LNCAP (cell line): ENCODE data around the gene MAP3K4.

Experiments
- TF ChIP-seq, protein P1 (sequence below): fragments of 450-650 bp; IDR thresholded peaks from 2 replicates; pipeline ENCODE4 v1.5.1; 2017; ENCODE audit warnings: mild to moderate bottlenecking

MAP3K4 gene

DNA sequence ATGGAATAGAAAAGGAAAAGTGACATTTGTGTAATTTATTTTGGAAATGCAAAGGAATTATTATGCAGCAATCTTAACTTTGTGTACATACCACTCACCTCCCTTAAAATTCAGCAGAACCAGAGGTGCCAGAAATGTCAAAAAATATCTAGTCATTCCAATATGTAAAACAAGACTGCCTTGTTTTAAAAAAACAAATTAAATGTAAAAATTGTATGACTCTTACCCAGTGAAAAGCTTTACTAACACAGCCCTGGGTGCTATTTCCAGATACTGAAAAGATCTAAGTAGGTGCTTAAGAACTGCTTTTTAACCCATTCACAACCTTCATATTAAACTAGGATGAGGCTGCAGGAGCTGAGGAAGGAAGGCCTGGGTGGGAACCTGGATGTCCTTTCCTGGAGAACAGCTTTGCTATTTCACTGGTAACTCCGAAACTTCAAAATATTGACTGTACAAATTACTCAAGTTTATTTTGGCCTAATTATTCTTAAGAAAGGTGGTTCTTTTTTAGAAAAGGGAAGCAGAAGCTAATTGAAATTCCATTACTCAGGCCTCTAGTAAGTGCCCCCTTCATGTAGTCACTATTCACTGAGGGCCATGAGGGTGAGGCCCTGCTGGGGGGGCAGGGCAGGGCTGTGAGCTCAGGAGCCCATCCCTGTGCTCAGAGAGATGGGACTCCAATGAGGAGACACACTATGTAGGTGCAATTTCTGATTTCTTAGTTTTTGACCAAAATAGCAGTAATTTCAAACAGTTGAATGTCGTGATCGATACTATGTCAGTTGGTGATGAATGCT lies 139.6 kb downstream of the MAP3K4 start:
- TF ChIP-seq, protein P1, sequence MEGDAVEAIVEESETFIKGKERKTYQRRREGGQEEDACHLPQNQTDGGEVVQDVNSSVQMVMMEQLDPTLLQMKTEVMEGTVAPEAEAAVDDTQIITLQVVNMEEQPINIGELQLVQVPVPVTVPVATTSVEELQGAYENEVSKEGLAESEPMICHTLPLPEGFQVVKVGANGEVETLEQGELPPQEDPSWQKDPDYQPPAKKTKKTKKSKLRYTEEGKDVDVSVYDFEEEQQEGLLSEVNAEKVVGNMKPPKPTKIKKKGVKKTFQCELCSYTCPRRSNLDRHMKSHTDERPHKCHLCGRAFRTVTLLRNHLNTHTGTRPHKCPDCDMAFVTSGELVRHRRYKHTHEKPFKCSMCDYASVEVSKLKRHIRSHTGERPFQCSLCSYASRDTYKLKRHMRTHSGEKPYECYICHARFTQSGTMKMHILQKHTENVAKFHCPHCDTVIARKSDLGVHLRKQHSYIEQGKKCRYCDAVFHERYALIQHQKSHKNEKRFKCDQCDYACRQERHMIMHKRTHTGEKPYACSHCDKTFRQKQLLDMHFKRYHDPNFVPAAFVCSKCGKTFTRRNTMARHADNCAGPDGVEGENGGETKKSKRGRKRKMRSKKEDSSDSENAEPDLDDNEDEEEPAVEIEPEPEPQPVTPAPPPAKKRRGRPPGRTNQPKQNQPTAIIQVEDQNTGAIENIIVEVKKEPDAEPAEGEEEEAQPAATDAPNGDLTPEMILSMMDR: no peak

DNA sequence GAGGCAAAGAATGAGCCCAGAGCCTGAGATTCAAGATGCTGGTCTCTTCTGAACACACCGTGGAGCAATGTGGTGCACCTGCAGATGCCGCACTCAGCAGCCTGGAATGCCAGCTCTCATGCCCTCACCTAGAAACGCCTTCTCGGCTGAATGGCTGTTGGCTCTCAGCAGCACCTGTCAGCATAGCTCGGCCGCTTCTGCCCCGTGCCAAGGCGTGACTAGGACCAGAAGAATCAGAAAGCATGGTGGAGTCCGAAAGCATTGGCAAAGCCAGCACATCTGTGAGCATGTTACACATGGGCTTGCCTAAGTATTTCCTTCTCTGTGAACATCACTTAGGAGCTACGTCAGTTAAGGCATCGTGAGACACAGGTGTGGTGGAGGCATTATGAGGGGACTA lies 140.8 kb downstream of the MAP3K4 start:
- TF ChIP-seq, protein P1: no peak

DNA sequence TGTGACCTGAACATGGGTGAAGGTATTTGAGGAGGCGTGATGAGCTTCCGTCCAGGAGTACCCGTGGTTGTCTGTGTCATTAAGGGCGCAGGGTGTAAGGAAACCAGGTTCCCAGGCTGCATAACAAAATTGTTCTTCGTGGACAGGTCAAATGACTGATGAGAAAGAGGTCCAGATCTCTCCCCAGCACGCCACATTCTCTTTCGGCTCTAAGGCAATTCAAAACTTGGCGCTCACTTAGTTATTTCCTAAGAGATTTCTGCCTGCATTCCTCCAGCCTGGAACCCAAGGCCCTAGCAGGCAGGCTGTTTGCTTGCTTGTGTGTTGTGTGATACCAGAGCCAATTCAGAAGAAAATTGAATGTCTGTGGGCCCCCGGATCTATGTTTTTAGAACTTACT lies 142.4 kb downstream of the MAP3K4 start:
- TF ChIP-seq, protein P1: no peak

DNA sequence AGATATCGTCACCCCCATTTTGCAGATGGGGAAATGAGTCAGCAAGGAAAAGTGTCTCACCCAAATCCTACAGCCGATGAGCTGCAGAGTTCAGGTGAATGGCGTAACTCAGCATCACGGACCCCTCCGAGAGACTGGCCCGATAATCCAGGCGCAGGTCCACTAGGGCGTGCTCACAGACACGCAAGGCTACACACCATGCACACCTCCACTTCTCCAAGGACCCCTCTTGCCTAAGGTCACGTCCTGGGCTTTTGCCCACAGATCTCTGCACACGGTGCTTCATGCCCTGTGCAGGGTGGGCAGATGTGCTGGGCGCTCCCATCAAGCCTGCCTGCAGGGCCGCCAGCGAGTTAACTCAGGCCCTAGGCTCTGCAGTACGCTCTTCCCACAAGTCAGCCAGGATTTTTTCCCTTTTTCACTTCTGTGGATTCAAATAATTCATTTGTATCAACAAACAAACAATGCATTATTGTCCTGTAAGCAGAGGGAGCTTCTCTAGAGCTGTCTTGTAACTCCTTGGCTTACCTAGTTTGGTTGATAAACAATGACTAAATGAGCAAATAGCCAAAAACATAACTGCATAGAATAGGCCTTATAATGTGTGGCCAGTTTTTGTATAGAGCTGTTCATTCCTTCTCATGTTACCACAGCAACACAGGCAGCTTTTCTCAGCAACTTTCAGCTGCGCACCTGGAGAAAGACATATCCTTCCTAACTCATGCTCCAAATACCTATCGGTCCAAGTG lies 143.2 kb downstream of the MAP3K4 start:
- TF ChIP-seq, protein P1: no peak

DNA sequence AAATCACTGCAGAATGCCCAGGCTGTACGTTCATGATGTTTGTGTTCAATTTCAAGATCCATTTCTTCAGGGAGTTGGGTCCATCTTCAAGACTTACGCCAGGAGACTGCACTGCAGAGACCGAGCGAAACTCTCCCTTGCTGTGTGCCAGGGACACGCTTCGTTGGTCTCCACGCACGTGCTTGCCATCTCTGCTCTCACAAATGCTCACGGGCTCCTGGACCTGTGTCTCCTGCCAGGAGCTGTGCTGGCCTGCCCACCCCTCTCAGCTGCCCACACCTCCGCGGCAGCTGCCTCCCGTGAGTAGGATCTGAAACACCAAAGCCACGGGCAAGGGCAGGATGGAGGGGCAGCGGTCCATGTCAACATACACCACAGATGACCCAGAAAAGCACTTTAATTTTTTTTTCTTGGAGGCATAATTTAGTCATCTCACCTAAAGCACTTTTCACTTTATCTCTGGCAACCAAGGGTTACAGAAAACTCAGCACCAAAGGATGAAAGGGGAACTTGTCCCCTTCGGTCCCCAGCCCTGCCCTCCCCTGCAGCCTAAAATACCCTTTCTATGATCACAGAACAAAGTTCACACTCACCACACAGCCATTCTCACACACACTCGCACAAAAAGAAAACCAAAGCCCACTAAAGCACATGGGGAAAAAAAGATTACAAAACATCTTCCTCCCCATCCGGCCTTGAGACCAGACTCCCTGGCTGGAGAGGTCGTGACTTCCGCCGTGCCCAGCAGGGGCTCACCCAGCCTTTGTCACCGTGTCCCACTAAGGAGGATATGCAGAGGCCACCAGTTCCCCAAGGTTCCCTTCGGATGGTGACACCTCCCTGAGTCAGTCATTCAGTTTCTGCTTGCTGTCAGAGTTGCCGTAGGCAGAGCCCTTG lies 144.4 kb downstream of the MAP3K4 start:
- TF ChIP-seq, protein P1: no peak

DNA sequence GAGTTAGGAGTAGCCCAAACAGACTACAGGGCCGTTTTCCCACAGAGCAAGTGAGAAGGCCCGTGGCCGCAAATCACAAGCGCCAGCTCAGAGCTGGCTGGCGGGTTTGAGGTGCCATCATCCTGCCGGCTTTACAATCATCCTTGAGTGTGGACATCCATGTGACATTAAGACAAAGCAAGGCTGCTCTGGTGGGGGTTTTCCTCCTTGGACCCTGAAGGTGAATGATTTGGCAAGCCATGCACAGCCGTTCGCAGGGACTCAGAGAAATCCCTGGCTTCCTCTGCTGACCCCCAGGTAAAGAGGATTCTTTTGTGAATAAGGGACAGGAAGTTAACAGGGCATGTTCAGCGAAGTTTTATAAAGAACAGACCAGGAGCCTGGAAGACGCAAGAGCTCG lies 145.1 kb downstream of the MAP3K4 start:
- TF ChIP-seq, protein P1: no peak

DNA sequence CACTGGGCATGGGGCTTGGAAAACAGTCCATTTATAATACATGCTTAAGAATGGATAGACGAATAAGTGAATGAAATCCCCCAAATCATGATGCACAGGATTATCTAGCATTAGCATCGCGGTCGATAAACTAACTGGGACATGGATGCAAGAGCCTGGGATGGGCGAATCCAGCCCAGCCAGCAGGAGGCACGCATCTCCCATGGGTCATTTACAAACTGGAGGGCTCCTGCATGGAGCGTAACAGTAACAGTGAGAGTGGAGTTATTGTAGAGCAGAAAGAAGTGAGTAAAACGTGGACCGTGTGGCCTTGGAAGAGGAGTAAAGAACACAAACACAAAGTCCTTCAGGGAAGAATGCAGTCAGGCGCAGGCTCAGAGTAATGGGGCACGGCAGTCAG lies 145.8 kb downstream of the MAP3K4 start:
- TF ChIP-seq, protein P1: no peak
